Panc1 (cell line): ENCODE measurements around the gene DRD2.

Source experiments
- CTCF ChIP-seq: fragments of 450-650 bp; IDR thresholded peaks from 2 replicates; pipeline ENCODE4 v1.5.1; 2017; ENCODE audit warnings: mild to moderate bottlenecking
- SIN3A ChIP-seq: IDR thresholded peaks from 2 replicates; pipeline ENCODE4 v1.6.1; 2012; ENCODE audit warnings: low read depth, mild to moderate bottlenecking, low read length, moderate library complexity, borderline replicate concordance; ENCODE audit not compliant: insufficient read depth

GRCh38 chr11:113507341-113507740, 32.1 kb upstream of the DRD2 start:
- no peak for TF ChIP-seq CTCF
- TF ChIP-seq SIN3A: no peak
